SK-N-SH (cell line): Measurements from ENCODE around the gene TPRKB.

Experiments used
- GABPA ChIP-seq: IDR thresholded peaks from 2 replicates; pipeline ENCODE4 v1.4.0; 2012; ENCODE audit warnings: low read depth, mild to moderate bottlenecking
- MEF2A ChIP-seq: IDR thresholded peaks from 2 replicates; pipeline ENCODE4 v1.4.0; 2012; ENCODE audit warnings: low read depth, borderline replicate concordance
- NRF1 ChIP-seq: IDR thresholded peaks from 2 replicates; pipeline ENCODE4 v1.6.1; 2012; ENCODE audit warnings: low read depth, mild to moderate bottlenecking, low read length
- POLR2AphosphoS5 ChIP-seq: IDR thresholded peaks from 2 replicates; pipeline ENCODE4 v1.6.1; 2012; ENCODE audit warnings: low read depth, low read length
- RAD21 ChIP-seq: IDR thresholded peaks from 2 replicates; pipeline ENCODE4 v1.6.1; 2012; ENCODE audit warnings: mild to moderate bottlenecking, low read length
- RCOR1 ChIP-seq: fragments of 150-350 bp; IDR thresholded peaks from 2 replicates; pipeline ENCODE4 v1.6.1; 2017; ENCODE audit warnings: antibody characterized with exemption, low read length
- RFX5 ChIP-seq: IDR thresholded peaks from 2 replicates; pipeline ENCODE4 v1.6.1; 2012; ENCODE audit warnings: mild to moderate bottlenecking, improper control_type of control experiment, low read length
- SIN3A ChIP-seq: IDR thresholded peaks from 2 replicates; pipeline ENCODE4 v1.6.1; 2012; ENCODE audit warnings: low read depth, mild to moderate bottlenecking, low read length, moderate library complexity, borderline replicate concordance
- YY1 ChIP-seq: IDR thresholded peaks from 2 replicates; pipeline ENCODE4 v1.4.0; 2012; ENCODE audit warnings: low read depth, mild to moderate bottlenecking
- TF ChIP-seq, protein P1 (sequence below): fragments of 200-600 bp; sonication (generic); IDR thresholded peaks from 2 replicates; pipeline ENCODE4 v1.6.1; 2017; ENCODE audit warnings: antibody characterized with exemption, mild to moderate bottlenecking, moderate library complexity
- TF ChIP-seq, protein P2 (sequence below): IDR thresholded peaks from 2 replicates; pipeline ENCODE4 v1.6.1; 2012; ENCODE audit warnings: mild to moderate bottlenecking, low read depth, low read length, moderate library complexity

GRCh38 chr2:73749314-73749713 is 12.2 kb upstream of the TPRKB start:
- TF ChIP-seq RCOR1 = no peak
- TF ChIP-seq POLR2AphosphoS5 = no peak
- TF ChIP-seq YY1 = no peak
- TF ChIP-seq RAD21 = no peak
- TF ChIP-seq, protein P1, sequence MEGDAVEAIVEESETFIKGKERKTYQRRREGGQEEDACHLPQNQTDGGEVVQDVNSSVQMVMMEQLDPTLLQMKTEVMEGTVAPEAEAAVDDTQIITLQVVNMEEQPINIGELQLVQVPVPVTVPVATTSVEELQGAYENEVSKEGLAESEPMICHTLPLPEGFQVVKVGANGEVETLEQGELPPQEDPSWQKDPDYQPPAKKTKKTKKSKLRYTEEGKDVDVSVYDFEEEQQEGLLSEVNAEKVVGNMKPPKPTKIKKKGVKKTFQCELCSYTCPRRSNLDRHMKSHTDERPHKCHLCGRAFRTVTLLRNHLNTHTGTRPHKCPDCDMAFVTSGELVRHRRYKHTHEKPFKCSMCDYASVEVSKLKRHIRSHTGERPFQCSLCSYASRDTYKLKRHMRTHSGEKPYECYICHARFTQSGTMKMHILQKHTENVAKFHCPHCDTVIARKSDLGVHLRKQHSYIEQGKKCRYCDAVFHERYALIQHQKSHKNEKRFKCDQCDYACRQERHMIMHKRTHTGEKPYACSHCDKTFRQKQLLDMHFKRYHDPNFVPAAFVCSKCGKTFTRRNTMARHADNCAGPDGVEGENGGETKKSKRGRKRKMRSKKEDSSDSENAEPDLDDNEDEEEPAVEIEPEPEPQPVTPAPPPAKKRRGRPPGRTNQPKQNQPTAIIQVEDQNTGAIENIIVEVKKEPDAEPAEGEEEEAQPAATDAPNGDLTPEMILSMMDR = no peak
- no peak for TF ChIP-seq SIN3A
- TF ChIP-seq, protein P2, sequence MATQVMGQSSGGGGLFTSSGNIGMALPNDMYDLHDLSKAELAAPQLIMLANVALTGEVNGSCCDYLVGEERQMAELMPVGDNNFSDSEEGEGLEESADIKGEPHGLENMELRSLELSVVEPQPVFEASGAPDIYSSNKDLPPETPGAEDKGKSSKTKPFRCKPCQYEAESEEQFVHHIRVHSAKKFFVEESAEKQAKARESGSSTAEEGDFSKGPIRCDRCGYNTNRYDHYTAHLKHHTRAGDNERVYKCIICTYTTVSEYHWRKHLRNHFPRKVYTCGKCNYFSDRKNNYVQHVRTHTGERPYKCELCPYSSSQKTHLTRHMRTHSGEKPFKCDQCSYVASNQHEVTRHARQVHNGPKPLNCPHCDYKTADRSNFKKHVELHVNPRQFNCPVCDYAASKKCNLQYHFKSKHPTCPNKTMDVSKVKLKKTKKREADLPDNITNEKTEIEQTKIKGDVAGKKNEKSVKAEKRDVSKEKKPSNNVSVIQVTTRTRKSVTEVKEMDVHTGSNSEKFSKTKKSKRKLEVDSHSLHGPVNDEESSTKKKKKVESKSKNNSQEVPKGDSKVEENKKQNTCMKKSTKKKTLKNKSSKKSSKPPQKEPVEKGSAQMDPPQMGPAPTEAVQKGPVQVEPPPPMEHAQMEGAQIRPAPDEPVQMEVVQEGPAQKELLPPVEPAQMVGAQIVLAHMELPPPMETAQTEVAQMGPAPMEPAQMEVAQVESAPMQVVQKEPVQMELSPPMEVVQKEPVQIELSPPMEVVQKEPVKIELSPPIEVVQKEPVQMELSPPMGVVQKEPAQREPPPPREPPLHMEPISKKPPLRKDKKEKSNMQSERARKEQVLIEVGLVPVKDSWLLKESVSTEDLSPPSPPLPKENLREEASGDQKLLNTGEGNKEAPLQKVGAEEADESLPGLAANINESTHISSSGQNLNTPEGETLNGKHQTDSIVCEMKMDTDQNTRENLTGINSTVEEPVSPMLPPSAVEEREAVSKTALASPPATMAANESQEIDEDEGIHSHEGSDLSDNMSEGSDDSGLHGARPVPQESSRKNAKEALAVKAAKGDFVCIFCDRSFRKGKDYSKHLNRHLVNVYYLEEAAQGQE = no peak
- no peak for TF ChIP-seq RFX5
- no peak for TF ChIP-seq MEF2A
- no peak for TF ChIP-seq NRF1
- TF ChIP-seq GABPA = no peak
